ENCODE measurements around the gene CCBE1. TPM values are rescaled to one million over a fixed set of nuclear protein-coding genes. Genes with fewer than 3 reads are reported as not detected.

CCBE1 gene
- total and polyA plus RNA-seq, 2 donors = 0.33 to 0.62 TPM

DNA sequence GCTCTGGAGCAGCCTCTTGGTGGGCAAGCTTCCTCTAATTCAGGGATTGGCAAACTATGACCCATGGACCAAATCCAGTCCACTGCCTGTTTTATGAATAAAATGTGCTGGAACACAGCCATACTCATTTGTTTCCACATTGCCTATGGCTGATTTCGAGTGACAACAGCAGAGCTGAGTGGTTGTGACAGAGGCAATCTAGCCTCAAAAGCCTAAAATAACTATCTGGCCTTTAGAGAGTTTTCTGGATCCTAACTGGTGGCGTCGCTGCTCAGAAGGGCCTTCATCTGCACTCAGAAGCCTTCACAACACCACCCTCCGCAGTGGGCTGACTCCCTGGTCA, 147.1 kb downstream of the CCBE1 start:
- Histone ChIP-seq H3K4me1 (ENCODE audit: control insufficient read depth in 2 of 2, insufficient read depth in 2 of 2, low read length in 2 of 2) (no peaks in the 10 kb centered on the region), H3K27me3 (ENCODE audit: control insufficient read depth in 2 of 2, insufficient read depth in 1 of 2, low read length in 1 of 2) (no peaks in the 10 kb centered on the region), H3K27ac (ENCODE audit: low read depth in 1 of 2, low read length in 1 of 2) (no peak overlapping the region), H3K36me3 (ENCODE audit: control insufficient read depth in 2 of 2, insufficient read depth in 2 of 2, low read length in 1 of 2) (no peaks in the 10 kb centered on the region), H3K9me3 (ENCODE audit: control insufficient read depth in 2 of 2, insufficient read depth in 1 of 2, low read length in 1 of 2) (no peaks in the 10 kb centered on the region), H3K4me3 (ENCODE audit: low read length in 2 of 2) (no peak overlapping the region)
- WGBS = 86% methylated on average over 4 of the region's 4 CpGs
- no peak for DNase-seq (ENCODE audit: low read depth in 6 of 9, low spot score in 9 of 9)

DNA sequence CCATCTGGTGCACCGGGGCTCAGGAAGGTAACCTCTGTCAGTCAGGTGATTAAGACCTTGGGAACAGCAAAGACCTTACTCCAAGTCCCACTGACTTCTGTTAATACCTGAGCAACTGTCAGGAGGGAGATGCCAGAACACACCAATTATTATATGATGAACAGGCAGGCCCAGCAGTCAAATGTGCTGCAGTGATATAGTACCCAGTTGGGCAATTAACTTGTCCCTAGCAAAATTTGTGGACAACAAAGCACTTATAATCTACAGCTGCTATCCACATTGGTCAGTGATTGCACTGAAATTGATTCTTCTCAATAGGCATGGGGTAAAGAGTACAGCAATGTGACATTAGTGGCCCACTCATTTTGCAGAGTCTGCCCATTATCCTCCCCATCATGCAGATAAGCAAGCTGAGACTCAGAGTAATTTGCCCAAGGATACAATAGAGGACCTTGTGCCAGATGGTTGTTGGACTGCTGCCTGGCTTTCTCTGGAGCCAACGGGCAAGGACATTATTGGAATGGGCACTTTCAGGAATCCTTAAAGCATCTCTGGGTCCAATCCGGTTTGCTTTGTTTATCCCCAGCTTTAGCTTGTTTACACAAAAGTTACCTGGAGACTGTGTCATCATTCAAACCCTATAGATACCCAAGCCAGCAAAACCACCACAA, 147.6 kb downstream of the CCBE1 start:
- no peak overlapping the region for H3K4me3 ChIP-seq (ENCODE audit: low read length in 2 of 2)
- H3K9me3 ChIP-seq (ENCODE audit: control insufficient read depth in 2 of 2, insufficient read depth in 1 of 2, low read length in 1 of 2) = no peaks in the 10 kb centered on the region
- H3K27me3 ChIP-seq (ENCODE audit: control insufficient read depth in 2 of 2, insufficient read depth in 1 of 2, low read length in 1 of 2) = no peaks in the 10 kb centered on the region
- H3K36me3 ChIP-seq (ENCODE audit: control insufficient read depth in 2 of 2, insufficient read depth in 2 of 2, low read length in 1 of 2) = no peaks in the 10 kb centered on the region
- no peak overlapping the region for H3K27ac ChIP-seq (ENCODE audit: low read depth in 1 of 2, low read length in 1 of 2)
- WGBS = 62% methylated on average over 3 of the region's 3 CpGs
- DNase-seq (ENCODE audit: low read depth in 6 of 9, low spot score in 9 of 9) = no peak
- H3K4me1 ChIP-seq (ENCODE audit: control insufficient read depth in 2 of 2, insufficient read depth in 2 of 2, low read length in 2 of 2) = no peaks in the 10 kb centered on the region

DNA sequence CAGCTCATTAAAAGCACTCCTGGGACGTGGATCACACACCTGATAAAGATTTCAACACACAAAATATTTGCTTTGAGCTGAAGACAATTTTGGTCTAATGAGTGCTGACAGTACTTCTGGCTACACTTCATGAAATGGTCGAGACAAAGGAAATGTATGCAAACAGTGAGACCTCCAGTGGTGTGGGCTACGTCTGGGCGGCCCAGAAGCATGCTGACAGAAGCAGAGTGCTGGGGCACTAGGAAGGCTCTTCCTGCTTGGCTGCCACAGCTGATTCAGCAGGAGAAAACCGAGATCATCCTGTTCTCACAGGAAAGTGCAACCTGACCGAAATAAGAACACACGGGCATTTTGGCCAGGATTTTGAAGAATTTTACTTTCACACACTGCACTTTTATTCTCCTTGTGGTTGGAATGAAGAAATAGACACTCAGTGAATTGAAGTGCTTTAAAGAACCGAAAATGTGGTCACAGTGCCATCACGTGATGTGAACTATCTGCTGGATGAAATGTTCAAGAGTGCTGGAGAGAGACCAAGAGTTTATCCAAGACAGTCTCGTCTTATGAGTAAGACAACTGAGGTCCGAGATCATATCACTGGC, 149.5 kb downstream of the CCBE1 start:
- WGBS = 65% methylated on average over 11 of the region's 11 CpGs
- no peak overlapping the region for H3K27ac ChIP-seq (ENCODE audit: low read depth in 1 of 2, low read length in 1 of 2)
- no peaks in the 10 kb centered on the region for H3K4me1 ChIP-seq (ENCODE audit: control insufficient read depth in 2 of 2, insufficient read depth in 2 of 2, low read length in 2 of 2)
- H3K27me3 ChIP-seq (ENCODE audit: control insufficient read depth in 2 of 2, insufficient read depth in 1 of 2, low read length in 1 of 2) = no peaks in the 10 kb centered on the region
- no peak overlapping the region for H3K4me3 ChIP-seq (ENCODE audit: low read length in 2 of 2)
- no peaks in the 10 kb centered on the region for H3K9me3 ChIP-seq (ENCODE audit: control insufficient read depth in 2 of 2, insufficient read depth in 1 of 2, low read length in 1 of 2)
- no peaks in the 10 kb centered on the region for H3K36me3 ChIP-seq (ENCODE audit: control insufficient read depth in 2 of 2, insufficient read depth in 2 of 2, low read length in 1 of 2)
- no peak for DNase-seq (ENCODE audit: low read depth in 6 of 9, low spot score in 9 of 9)

DNA sequence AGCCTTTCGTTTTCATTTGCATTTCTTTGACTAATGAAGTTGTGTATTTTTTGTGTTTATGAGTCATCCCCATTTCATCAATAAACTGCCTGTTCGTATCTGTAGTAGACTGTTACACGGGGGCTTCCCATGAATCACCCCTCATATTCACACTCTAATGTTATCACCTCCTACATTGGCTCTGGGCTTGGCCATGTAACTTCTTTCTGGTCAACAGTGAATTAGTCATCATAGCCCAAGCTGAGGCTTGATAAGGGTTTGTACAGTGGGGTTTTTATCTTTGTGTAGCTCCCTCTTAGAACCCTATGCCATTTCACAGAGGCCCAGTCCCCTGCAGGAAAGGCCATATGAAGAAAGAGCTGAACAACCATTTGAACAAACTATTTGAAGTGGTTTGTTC, 151.0 kb downstream of the CCBE1 start:
- Histone ChIP-seq H3K27me3 (ENCODE audit: control insufficient read depth in 2 of 2, insufficient read depth in 1 of 2, low read length in 1 of 2) (no peaks in the 10 kb centered on the region), H3K9me3 (ENCODE audit: control insufficient read depth in 2 of 2, insufficient read depth in 1 of 2, low read length in 1 of 2) (no peaks in the 10 kb centered on the region), H3K4me1 (ENCODE audit: control insufficient read depth in 2 of 2, insufficient read depth in 2 of 2, low read length in 2 of 2) (no peaks in the 10 kb centered on the region), H3K36me3 (ENCODE audit: control insufficient read depth in 2 of 2, insufficient read depth in 2 of 2, low read length in 1 of 2) (no peaks in the 10 kb centered on the region), H3K27ac (ENCODE audit: low read depth in 1 of 2, low read length in 1 of 2) (no peak overlapping the region), H3K4me3 (ENCODE audit: low read length in 2 of 2) (no peak overlapping the region)
- WGBS = 93% methylated on average over 3 of the region's 3 CpGs
- DNase-seq (ENCODE audit: low read depth in 6 of 9, low spot score in 9 of 9) = no peak

DNA sequence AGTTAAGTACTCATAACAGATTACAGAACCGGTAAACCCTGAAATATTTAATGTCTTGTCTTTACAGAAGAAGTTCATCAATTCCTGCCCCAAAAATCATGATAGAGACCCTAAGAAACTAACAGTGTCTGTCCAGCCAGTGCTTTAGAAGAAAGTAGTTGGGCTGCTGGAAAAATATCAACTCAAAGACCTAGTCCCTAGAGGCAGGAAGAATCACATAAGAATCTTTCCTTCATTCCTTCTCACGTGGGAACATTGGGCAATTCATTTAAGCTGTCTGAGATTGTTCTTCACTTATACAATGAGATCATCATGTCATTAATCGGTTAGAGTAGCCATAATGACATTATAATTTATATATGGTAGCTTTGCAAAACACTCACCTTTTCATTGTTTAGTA, 156.4 kb downstream of the CCBE1 start:
- 86% methylated on average over 3 of the region's 3 CpGs for WGBS
- no peaks in the 10 kb centered on the region for H3K27me3 ChIP-seq (ENCODE audit: control insufficient read depth in 2 of 2, insufficient read depth in 1 of 2, low read length in 1 of 2)
- no peaks in the 10 kb centered on the region for H3K36me3 ChIP-seq (ENCODE audit: control insufficient read depth in 2 of 2, insufficient read depth in 2 of 2, low read length in 1 of 2)
- no peak overlapping the region for H3K4me3 ChIP-seq (ENCODE audit: low read length in 2 of 2)
- H3K4me1 ChIP-seq (ENCODE audit: control insufficient read depth in 2 of 2, insufficient read depth in 2 of 2, low read length in 2 of 2) = no peaks in the 10 kb centered on the region
- H3K9me3 ChIP-seq (ENCODE audit: control insufficient read depth in 2 of 2, insufficient read depth in 1 of 2, low read length in 1 of 2) = no peaks in the 10 kb centered on the region
- DNase-seq (ENCODE audit: low read depth in 6 of 9, low spot score in 9 of 9) = no peak
- H3K27ac ChIP-seq (ENCODE audit: low read depth in 1 of 2, low read length in 1 of 2) = no peak overlapping the region

DNA sequence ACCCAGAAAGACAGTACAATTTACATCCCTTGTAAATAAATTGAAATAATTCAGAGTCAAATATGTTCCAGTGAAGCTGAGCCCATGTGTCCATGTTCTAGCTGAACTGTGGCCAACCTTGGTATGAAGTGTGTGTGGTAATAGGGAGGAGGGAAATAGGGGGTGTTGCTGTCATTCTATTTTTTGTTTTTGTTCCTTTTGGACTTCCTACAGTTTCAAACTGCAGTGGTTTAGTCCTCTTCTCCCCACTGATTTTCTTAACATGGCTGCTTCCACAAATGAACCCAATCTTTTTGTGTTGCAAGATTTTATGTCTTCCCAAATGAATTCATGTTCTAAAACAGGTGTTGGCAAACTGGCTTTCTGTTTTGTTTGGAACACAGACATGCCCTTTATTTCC, 156.9 kb downstream of the CCBE1 start:
- H3K27ac ChIP-seq (ENCODE audit: low read depth in 1 of 2, low read length in 1 of 2) = no peak overlapping the region
- no peaks in the 10 kb centered on the region for H3K4me1 ChIP-seq (ENCODE audit: control insufficient read depth in 2 of 2, insufficient read depth in 2 of 2, low read length in 2 of 2)
- no peaks in the 10 kb centered on the region for H3K27me3 ChIP-seq (ENCODE audit: control insufficient read depth in 2 of 2, insufficient read depth in 1 of 2, low read length in 1 of 2)
- H3K9me3 ChIP-seq (ENCODE audit: control insufficient read depth in 2 of 2, insufficient read depth in 1 of 2, low read length in 1 of 2) = no peaks in the 10 kb centered on the region
- H3K36me3 ChIP-seq (ENCODE audit: control insufficient read depth in 2 of 2, insufficient read depth in 2 of 2, low read length in 1 of 2) = no peaks in the 10 kb centered on the region
- no peak overlapping the region for H3K4me3 ChIP-seq (ENCODE audit: low read length in 2 of 2)
- DNase-seq (ENCODE audit: low read depth in 6 of 9, low spot score in 9 of 9) = no peak

DNA sequence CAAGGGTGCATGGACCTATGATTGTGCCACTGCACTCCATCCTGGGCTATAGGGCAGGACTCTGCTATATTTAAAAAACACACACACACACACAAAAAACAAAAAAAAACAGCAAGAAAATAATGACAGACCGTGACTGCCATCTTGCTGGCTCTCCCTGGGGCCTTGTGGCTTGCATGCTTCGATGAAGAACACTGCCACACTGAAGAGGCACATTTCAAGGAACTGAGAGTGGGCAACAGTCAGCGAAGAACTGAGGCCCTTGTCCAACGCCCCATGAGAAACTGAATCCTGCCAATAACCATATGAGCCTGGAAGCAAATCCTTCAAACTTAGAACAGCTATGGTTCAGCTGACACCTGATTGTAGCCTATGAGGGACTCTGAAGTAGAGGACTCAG, 158.1 kb downstream of the CCBE1 start:
- Histone ChIP-seq H3K27ac (ENCODE audit: low read depth in 1 of 2, low read length in 1 of 2) (no peak overlapping the region), H3K36me3 (ENCODE audit: control insufficient read depth in 2 of 2, insufficient read depth in 2 of 2, low read length in 1 of 2) (no peaks in the 10 kb centered on the region), H3K9me3 (ENCODE audit: control insufficient read depth in 2 of 2, insufficient read depth in 1 of 2, low read length in 1 of 2) (no peaks in the 10 kb centered on the region), H3K4me3 (ENCODE audit: low read length in 2 of 2) (no peak overlapping the region), H3K4me1 (ENCODE audit: control insufficient read depth in 2 of 2, insufficient read depth in 2 of 2, low read length in 2 of 2) (no peaks in the 10 kb centered on the region), H3K27me3 (ENCODE audit: control insufficient read depth in 2 of 2, insufficient read depth in 1 of 2, low read length in 1 of 2) (no peaks in the 10 kb centered on the region)
- no peak for DNase-seq (ENCODE audit: low read depth in 6 of 9, low spot score in 9 of 9)
- WGBS = 97% methylated on average over 4 of the region's 4 CpGs

DNA sequence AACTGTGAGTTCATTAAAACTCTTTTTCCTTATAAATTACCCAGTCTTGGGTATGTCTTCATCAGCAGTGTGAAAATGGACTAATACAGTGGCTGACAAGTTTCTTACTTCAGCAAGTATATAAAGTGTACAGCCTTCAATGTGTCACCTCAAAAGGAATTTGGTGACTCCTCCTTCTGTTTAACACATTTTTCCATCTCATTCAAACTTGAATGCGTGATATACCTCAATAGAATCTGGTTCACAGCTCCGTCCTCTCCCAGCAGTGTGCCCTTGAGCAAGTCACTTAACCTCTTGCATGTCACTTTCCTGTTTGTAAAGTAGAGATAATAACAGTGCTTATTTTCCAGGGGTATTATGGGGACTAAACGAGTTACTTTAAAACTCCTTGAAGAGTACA, 159.6 kb downstream of the CCBE1 start:
- H3K36me3 ChIP-seq (ENCODE audit: control insufficient read depth in 2 of 2, insufficient read depth in 2 of 2, low read length in 1 of 2) = no peaks in the 10 kb centered on the region
- WGBS = 87% methylated on average over 3 of the region's 3 CpGs
- DNase-seq (ENCODE audit: low read depth in 6 of 9, low spot score in 9 of 9) = no peak
- H3K27me3 ChIP-seq (ENCODE audit: control insufficient read depth in 2 of 2, insufficient read depth in 1 of 2, low read length in 1 of 2) = no peaks in the 10 kb centered on the region
- H3K9me3 ChIP-seq (ENCODE audit: control insufficient read depth in 2 of 2, insufficient read depth in 1 of 2, low read length in 1 of 2) = no peaks in the 10 kb centered on the region
- H3K4me1 ChIP-seq (ENCODE audit: control insufficient read depth in 2 of 2, insufficient read depth in 2 of 2, low read length in 2 of 2) = no peaks in the 10 kb centered on the region
- no peak overlapping the region for H3K4me3 ChIP-seq (ENCODE audit: low read length in 2 of 2)
- H3K27ac ChIP-seq (ENCODE audit: low read depth in 1 of 2, low read length in 1 of 2) = no peak overlapping the region

DNA sequence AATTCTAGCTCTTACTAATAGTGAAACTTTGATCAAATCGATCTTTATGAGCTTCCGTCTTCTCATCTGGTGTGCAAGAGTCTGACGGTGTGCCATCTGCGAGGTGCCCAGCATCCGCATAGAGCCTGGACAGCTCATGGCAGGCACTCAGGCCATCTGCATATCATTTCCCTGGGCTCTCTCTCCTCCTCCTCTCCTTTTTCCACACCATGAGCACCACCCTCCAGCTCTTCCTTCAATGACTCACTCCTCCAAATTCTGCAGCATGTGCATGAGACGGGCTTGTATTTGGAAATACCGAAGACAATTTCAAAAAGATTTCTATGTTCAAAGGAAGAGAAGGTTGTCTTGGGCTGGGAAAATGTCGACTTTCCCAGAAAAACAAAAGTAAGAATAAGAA, 161.1 kb downstream of the CCBE1 start:
- Histone ChIP-seq H3K9me3 (ENCODE audit: control insufficient read depth in 2 of 2, insufficient read depth in 1 of 2, low read length in 1 of 2) (no peaks in the 10 kb centered on the region), H3K4me1 (ENCODE audit: control insufficient read depth in 2 of 2, insufficient read depth in 2 of 2, low read length in 2 of 2) (no peaks in the 10 kb centered on the region), H3K27me3 (ENCODE audit: control insufficient read depth in 2 of 2, insufficient read depth in 1 of 2, low read length in 1 of 2) (no peaks in the 10 kb centered on the region), H3K36me3 (ENCODE audit: control insufficient read depth in 2 of 2, insufficient read depth in 2 of 2, low read length in 1 of 2) (no peaks in the 10 kb centered on the region), H3K4me3 (ENCODE audit: low read length in 2 of 2) (no peak overlapping the region), H3K27ac (ENCODE audit: low read depth in 1 of 2, low read length in 1 of 2) (no peak overlapping the region)
- 94% methylated on average over 8 of the region's 8 CpGs for WGBS
- DNase-seq (ENCODE audit: low read depth in 6 of 9, low spot score in 9 of 9) = no peak
